ENCODE data around the gene CFL1. TPM values are rescaled to one million over a fixed set of nuclear protein-coding genes. Genes with fewer than 3 reads are reported as not detected.
"Not testable (repeated sequence)": the region's sequence is repeated elsewhere in the genome, so short reads cannot be mapped to it uniquely, and the experiment has no call there.

CFL1 gene
- polyA plus RNA-seq, 3 donors: 739 to 933 (median 787) TPM

DNA sequence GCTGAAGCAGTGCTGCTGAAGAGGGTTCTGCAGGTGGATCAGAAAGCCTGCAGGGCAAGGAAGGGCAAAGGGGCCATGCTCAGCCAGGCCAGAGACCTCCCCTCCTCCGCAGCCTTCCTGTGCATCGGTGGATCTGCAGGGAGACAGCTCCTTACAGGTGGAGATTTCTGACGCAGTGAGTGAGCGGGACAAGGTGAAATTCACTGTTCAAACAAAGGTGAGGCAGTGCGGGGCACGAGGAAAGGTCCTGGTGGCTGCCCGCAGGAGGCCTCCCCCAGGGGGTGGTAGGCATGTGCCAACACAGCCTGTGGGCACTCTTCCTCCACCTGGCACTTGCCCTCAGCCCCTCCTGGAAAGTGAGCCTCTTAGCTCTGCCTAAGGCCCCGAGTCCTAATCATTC, 8.6 kb downstream of the CFL1 start:
- no peak for DNase-seq

DNA sequence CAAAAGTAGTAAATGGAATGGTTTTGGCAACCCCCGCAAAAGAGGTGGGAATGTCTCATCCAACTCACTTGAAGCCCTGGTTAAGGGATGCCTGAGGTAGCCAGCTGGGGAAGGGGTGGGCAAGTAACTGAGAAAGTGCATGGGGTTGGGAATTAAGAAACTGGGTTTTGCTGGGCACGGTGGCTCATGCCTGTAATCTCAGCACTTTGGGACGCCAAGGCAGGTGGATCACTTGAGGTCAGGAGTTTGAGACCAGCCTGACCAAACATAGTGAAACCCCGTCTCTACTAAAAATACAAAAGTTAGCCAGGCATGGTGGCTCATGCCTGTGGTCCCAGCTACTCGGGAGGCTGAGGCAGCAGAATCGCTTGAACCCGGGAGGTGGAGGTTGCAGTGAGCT, 9.3 kb downstream of the CFL1 start:
- DNase-seq: not testable (repeated sequence)

DNA sequence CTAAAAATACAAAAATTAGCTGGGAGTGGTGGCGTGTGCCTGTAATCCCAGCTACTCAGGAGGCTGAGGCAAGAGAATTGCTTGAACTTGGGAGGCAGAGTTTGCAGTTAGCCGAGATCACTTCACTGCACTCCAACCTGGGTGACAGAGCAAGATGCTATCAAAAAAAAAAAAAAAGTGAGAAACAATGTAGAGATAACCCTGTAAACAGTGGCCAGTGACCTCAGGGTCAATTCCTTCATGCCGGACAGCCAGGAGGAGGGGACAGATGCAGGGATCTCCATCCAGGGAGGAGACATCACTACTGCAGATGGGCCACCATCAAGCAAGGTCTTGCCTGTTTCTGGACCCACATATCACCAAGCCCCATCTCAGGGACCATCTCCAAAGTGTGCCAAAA, 10.2 kb downstream of the CFL1 start:
- no peak for DNase-seq

DNA sequence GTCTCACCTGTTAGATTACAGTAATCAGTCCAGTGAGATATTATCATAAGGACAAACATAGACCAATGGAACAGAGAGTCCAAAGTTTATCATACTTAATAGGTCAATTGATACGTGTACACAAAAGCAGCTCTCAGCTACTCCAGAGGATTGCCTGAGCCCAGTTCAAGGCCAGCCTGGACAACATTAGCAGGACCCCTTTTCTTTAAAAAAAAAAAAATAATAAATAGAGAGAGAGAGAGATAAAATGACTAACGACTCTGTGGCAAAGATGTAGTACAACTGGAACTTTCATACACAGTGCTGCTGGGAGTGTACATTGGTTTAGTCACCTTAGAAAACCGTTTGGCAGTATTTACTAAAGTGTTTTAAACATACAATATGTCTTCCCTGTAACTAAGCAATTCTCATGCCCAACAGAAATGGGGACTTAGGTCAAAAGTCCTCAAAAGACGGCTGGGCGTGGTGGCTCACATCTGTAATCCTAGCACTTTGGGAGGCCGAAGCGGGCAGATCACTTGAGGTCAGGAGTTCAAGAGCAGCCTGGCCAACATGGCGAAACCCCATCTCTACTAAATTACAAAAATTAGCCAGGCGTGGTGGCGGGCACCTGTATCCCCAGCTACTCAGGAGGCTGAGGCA, 13.6 kb downstream of the CFL1 start:
- no peak for DNase-seq

DNA sequence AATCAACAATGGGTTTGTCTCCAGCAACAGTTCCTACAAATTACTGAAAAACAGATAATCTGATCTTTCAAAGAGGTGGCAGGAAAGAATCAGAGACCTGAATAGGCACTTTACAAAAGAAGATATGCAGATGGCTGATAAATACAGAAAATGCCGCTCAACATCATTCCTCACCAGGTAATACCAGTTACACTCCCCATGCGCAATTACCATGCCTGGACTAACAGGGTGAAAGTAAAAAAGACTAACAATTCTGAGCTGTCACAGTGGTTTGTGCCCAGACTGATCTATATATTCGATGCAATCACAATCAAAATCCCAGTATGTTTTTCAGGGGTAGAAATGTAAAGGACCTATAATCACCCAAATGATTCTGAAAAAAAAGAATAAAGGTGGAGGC, 14.2 kb downstream of the CFL1 start:
- DNase-seq: no peak

DNA sequence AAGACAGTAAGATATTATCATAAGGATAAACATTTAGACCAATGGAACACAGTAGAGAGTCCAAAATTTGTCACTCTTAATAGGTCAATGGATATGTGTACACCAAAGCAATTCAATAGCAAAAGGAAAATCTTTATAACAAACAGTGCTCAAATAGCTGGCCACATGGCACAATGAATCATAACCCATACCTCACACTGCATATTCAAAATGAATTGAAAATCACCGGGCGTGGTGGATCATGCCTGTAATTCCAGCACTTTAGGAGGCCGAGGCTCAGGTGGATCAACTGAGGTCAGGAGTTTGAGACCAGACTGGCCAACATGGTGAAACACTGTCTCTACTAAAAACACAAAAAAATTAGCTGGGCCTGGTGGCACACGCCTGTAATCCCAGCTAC, 15.8 kb downstream of the CFL1 start:
- DNase-seq: no peak

DNA sequence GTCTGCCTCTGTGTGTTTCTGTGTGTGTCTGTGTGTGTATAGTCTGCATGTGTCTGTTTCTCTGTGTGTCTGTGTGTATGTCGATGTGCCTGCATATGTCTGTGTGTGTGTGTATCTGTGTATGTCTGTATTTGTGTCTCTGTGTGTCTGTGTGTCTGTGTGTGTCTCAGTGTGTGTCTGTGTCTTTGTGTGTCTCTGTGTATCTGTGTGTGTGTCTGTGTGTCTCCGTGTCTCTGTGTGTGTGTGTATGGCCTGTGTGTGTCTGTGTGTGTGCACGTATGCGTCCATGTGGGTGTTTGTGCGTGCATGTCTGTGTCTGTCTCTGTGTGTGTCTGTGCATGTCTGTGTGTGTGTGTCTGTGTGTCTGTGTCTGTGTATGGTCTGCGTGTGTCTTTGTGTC, 23.8 kb downstream of the CFL1 start:
- no peak for DNase-seq

DNA sequence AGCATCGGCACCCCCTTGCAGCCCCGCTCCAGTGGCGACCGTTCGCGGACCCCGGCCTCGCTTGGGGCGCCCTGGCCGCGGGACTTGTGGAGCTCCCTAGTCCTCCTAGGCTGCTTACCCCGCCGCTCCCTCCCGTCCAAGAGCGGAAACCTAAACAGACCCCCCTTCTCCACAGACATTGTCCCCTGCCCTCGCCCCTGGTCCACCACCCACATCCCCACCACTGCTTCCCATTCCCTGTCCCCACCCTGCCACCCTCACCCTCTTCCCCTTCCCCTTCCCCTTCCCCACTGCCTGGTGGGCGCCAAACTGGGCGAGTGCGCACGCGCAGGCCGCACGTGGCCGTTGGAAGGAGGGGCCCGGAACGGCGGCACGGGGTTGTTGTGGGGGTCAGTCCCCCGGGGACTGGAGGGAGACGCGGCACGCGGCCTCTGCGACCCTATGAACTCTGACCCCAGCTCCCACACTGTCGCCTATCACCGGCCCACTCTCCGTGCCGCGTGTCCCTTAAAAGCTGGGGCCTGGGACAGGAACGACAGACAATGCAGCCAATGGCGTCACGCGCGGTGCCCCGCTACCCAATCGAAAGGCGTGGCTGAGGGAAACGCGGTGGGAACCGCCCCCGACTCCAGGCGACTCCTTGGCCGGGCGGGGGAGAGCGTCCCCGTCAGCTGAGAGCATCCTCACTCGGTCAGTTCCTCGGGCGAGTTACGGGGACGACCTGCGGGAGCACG, 24.5 kb downstream of the CFL1 start, which contains the start of gene SNX32:
Gene SNX32, plus strand, starts transcription at position 667 of the 734 bp plus-strand sequence. CDS start 103 bp downstream, outside the sequence.
- peak; percentile 95 for DNase-seq

DNA sequence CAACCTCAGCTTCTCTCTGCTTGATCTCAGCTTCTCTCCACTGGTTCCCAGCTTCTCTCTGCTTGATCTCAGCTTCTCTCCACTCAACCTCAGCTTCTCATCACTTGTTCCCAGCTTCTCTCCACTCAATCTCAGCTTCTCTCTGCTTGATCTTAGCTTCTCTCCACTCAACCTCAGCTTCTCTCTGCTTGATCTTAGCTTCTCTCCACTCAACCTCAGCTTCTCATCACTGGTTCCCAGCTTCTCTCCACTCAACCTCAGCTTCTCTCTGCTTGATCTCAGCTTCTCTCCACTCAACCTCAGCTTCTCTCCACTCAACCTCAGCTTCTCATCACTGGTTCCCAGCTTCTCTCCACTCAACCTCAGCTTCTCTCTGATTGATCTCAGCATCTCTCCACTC, 25.7 kb downstream of the CFL1 start:
- not testable (repeated sequence) for DNase-seq

DNA sequence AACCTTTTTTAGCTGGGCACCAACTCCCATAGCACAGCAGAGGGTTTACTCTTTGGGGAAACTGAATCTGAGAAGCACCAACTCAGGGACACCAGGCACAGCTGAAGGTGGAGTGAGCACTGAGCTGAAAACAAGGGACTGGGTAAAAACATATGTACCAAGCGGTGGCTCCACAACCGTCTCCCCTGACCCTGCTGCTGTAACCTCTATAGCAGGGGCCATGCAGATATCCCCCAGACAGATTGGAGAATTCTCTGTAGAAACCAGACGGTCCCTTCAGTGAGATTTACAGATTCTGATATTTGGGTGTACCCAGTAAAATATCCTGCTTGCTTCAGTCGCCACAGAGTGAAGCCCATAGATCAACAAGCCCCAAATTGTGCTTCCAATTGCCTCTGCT, 28.5 kb downstream of the CFL1 start:
- DNase-seq: no peak

DNA sequence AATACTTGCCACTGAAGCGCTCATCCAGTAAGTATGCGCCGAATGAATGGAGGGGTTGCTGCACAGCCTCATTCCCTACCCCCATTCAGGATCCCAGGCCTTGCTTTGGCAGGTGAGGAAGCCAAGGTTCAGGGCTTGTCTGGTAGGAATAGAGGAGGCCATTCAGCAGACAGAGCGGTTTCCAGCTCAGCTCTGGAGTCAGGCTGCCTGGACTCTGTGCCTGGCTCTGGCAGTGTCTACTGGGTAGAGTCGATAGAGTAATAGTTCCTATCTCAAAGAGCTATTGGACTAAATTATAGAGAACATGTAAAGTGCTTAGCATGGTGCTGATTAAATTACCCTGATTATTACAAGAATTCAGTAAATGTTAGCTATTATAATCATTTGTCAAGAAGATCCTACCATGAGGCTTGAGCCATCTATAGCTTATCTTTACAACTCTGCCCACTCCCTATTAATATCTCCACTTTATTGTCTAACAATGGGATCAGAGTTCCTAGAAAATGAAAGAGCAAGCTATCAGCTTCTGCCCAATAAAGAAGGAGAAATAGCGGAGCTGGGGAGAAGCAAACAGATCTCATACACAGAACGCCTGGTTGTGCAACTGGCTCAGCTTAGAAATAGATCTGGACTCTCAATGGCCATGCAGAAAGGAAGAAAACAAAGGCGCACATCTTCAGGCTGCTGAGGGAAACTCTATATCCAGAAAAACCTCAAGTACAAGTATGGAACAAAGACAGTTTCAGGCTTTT, 30.8 kb downstream of the CFL1 start:
- DNase-seq: no peak

DNA sequence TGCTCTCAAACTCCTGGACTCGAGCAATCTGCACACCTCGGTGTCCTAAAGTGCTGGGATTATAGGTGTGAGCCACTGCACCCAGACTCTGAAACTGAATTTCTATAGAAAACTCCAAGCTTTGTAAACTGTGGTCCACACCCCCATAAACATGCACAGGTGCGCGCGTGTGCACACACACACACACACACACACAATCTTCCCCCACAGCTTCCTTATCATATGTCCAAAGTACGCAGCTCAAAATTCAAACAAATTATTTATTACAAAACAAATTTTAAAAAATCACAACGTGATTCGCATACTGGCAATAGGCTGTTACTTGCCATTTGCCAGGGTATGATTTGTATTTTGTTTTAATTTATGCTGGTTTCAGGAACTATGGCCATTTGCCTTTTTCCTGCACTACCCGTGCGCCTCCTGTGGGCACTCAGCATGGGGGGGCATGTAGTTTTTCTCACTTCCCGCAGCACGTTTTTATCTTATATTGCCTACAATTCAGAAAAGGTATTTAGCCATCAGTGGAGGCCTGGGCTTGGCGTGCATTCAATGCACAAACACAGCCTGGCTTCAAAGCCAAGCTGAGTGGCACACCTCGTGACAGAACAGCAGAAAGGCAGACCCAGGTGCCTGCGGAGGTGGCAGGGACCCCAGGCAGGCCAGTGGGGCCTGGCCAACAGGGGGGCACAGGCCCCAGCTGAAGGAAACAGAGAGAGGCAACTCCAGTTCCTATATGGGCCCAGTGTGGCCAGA, 35.0 kb downstream of the CFL1 start:
- no peak for DNase-seq

DNA sequence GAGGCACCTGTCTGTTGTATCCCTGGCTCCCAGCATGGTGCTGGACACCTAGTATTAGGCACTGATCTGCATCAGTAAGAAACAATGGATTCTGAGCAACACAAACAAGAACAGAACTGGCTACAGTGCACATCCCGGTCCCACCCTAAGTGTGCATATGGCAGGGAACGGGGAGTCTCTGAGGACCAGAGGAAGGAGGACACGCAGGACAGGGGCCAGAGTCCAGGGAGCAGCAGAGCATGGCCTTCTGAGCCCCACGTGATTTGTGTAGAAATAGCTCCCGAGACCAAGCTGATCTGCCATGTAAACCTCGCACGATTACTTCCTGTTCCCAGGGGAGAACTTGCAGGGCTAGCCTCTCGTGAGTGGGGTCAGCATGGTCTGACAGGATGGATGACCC, 36.9 kb downstream of the CFL1 start:
- peak; percentile 9 for DNase-seq

DNA sequence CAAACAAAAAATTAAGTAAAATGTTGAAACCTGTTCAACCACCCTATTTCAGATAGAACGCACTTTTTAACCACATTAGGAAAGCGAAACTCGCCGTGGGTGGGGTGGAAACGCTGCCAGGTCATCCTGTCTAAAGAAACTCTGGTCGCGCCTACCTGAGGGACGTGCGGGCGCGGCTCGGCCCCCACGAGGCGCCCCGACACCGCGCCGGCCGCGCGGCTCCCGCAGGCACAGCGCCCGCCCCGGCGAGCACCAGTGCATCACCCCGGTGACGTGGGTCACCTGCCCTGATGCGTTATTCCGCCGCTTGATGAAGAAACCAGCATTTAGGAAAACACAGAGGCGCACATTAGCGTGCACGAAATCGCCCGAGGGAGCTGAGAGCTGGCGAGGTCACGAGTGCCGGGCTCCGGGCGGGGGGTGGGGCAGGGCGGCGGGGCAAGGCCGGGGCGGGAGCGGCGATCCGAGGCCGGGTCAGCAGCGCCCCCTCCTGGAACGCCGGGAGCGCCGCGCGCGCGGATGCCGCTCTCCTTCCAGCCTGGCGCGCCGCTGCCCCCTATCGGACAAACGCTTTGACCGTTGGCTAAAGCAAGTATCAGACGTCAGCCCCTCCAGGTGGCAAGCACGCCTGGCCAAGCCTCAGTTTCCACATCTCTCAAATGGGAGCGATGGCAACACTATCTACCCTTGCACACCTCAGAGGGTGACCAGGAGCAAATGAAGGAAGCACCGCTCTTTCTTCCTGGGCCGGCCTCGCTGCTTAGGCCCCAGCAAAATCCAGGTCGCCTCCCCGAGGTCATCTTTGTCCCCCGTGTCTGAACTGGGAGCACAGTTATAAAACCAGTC, 39.9 kb downstream of the CFL1 start:
- DNase-seq: peak; percentile 90

DNA sequence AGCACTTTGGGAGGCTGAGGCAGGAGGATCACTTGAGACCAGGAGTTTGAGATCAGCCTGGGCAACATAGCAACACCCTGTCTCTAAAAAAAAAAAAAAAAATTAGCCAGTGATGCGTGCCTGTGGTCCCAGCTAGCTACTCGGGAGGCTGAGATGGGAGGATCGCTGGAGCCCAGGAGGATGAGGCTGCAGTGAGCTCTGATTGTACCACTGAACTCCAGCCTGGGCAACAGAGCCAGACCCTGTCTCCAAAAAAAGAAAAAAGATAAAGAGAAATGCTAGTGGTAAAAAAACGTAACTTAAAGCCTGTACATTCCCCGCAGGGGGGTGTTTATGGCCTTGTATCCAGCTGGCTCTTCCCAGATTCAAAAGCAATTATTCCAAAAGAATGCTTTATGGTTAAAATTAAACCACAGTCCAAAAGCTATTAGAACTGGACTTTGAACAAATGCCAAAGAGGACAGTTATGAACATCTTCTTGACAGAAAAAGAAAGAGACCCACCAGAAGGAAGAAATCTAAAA, 40.6 kb downstream of the CFL1 start:
- DNase-seq: peak; percentile 55

DNA sequence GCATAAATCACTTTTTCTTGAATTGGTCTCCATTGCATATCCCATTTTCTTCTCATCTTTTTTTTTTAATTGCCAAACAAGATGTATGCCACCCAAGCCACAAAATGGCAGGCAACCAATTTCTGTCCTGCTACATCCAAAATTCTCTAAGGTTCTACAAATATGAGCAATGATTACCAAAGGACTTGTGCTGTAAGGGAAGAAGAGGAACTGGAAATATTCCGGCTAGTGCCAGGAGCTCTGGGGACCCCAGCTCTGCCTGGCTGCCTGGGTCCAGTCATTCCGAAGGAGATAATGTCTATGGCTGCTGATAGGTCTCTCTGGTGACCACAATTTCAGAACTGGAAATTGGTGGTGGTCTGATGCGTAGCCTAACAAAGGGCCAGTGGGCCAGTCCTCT, 41.3 kb downstream of the CFL1 start:
- DNase-seq: no peak

DNA sequence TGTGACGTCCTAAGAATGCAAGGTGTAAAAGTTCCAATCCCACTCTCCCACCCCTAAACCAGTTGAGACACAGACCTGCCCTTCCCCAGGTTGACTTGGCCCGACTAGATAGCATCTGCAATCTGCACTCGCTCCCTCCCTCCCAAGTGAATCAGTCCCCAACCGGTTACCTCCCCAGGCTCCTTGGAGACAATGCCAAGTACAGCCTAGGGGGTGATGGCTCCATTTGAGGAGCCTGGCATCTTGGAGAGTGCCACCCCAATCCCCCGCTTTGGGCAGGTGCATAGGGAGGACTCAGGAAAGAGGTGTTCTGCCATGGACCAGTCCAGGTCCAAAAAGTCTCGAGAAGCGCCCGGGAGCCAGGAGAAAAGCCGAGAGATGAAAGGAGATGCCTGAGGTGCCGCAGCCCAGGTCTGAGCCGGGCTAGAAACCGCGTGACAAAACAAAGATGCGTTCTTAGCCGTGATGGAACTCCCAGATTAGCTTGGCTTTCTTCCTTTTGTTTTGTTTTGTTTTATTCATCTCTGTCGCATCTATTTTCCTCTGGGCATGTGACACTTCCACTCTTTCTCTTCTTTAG, 42.9 kb downstream of the CFL1 start:
- DNase-seq: no peak

DNA sequence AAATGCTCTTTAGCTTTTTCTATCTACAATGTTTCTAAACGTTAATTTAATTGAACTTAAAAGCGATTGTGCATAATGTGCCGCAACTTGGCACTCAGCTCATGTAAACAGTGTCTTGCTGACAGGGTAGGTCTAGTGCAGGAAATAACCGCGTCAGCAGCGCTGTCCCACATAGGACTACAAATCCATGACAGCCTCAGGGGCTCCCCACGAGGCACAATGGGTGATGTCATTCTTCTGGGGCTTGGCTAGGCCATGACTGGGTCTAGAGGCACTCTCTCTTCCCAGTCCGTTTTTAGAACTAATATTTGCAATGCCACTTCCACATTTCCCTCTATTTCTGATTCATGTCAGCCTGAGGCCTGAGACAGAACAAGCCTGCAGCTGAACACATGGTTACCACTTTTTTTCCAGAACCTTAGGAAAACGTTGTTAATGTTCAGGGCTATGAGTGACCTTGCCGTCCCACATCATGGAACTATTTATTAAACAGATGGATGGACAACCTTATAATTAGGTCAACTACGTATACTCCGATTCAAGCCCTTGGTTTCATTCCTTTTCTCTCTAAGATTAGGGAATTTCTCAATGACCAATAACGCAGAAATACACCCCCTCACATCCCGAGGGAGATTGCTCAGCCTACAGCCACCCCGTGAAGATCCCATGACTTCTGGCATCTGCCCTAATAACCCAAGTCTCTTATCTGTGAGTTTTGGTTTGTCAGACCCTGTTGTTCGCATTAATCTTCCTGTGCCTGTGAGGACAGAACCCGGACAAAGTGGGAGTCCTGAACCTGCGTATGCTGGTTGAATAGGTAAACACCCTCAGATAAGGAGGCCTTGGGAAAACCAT, 43.6 kb downstream of the CFL1 start:
- no peak for DNase-seq

DNA sequence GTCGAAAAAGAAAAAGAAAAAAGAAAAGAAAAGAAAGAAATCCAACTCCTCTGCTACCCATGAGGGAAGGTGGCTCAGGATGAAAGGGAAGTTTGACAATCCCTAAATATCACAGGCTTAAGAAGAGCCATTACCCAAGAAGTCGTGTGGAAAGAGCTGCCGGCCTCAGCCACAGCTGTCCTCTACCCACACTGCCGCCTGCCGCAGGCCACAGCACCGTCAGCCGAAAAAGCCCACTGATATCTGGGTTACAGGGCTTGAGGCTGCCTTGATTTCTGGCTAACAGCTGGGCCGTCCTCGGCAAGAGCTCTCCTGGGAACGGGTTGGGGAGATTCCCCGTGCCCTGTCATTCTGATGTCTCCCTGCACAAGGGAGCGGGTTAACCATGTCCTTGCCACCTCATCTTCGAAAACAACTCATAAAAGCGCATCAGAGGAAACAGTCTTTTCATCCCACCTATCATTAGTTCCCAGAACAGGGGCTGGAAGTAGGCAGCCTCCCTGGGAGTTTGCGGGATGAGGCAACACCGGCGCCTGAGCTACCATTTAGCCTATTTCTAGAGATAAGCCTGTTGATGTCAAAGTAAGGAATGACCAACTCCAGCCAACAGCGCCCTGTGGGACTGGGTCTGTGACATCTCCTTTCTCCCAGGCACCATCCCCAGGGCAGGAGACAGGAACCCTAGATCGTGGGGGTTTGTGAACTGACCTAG, 46.1 kb downstream of the CFL1 start:
- DNase-seq: no peak

Data from renal pelvis (tissue), 4 donors.